Glomerular visceral epithelial cell (primary cell): ENCODE data around the gene PMIS2.

Experiments used
- DNase-seq: peaks from one replicate; pipeline ENCODE4 v3.0.0-alpha.2; 2016; ENCODE audit errors: extremely low spot score

PMIS2 gene

GRCh38 chr19:35556846-35557538, 29.0 kb upstream of the PMIS2 start:
- DNase-seq = no peak

GRCh38 chr19:35557539-35558399, 28.2 kb upstream of the PMIS2 start:
- DNase-seq = no peak

- DNase-seq = no peak
Measured at GRCh38 chr19:35558400-35559280, 27.3 kb upstream of the PMIS2 start.

- no peak for DNase-seq
Measured at GRCh38 chr19:35559281-35559659, 26.7 kb upstream of the PMIS2 start.

- DNase-seq = no peak
Measured at GRCh38 chr19:35559781-35560180, 26.2 kb upstream of the PMIS2 start.

- DNase-seq = no peak
Measured at GRCh38 chr19:35560271-35560670, 25.7 kb upstream of the PMIS2 start.

- no peak for DNase-seq
Measured at GRCh38 chr19:35560677-35561076, 25.3 kb upstream of the PMIS2 start.

- DNase-seq = no peak
Measured at GRCh38 chr19:35561436-35561835, 24.5 kb upstream of the PMIS2 start.

- no peak for DNase-seq
Measured at GRCh38 chr19:35562336-35562735, 23.6 kb upstream of the PMIS2 start.

- DNase-seq = no peak
Measured at GRCh38 chr19:35562776-35563175, 23.2 kb upstream of the PMIS2 start.

- no peak for DNase-seq
Measured at GRCh38 chr19:35563207-35563829, 22.7 kb upstream of the PMIS2 start, which contains the start of gene ATP4A. Gene ATP4A, minus strand, starts transcription at chr19:35563658. Its CDS starts 29 bp downstream, at chr19:35563629.

- DNase-seq = no peak
Measured at GRCh38 chr19:35565016-35565856, 20.7 kb upstream of the PMIS2 start.

- DNase-seq = no peak
Measured at GRCh38 chr19:35566738-35567137, 19.2 kb upstream of the PMIS2 start.

- no peak for DNase-seq
Measured at GRCh38 chr19:35569281-35569781, 16.6 kb upstream of the PMIS2 start.

GRCh38 chr19:35571406-35571965, 14.5 kb upstream of the PMIS2 start:
- DNase-seq = no peak

- DNase-seq = no peak
Measured at GRCh38 chr19:35577918-35578317, 8.1 kb upstream of the PMIS2 start.

- no peak for DNase-seq
Measured at GRCh38 chr19:35578707-35579106, 7.3 kb upstream of the PMIS2 start.

- no peak for DNase-seq
Measured at GRCh38 chr19:35582760-35583159, 3.2 kb upstream of the PMIS2 start.

- DNase-seq = no peak
Measured at GRCh38 chr19:35587321-35587720, 1.3 kb downstream of the PMIS2 start.

- no peak for DNase-seq
Measured at GRCh38 chr19:35590875-35591274, 4.9 kb downstream of the PMIS2 start.
